GM19025 (cell line): ENCODE data around the gene CTNS.
A peak's percentile ranks its signal among the peaks of the same experiment; 100 is the strongest.

Experiments used
- ATAC-seq: cut with Tn5 transposase; IDR thresholded peaks from one replicate; pipeline ENCODE4 v1.9.1; 2021; ENCODE audit warnings: mild to moderate bottlenecking, low read depth, moderate library complexity; ENCODE audit not compliant: unreplicated experiment

CTNS gene

GRCh38 chr17:3636154-3636907 lies at the start of gene CTNS, which contains the start of gene SHPK:
TSS of gene CTNS (plus strand) at chr17:3636760. CDS start at chr17:3640207, 3,447 bp downstream.
TSS of gene SHPK (minus strand) at chr17:3636250. CDS start at chr17:3636219, 31 bp downstream.
- peak; percentile 93 for ATAC-seq

GRCh38 chr17:3589784-3590183 lies 46.8 kb upstream of the CTNS start:
- ATAC-seq, result no peak

GRCh38 chr17:3590231-3590630 lies 46.3 kb upstream of the CTNS start:
- ATAC-seq, result no peak

GRCh38 chr17:3590768-3591167 lies 45.8 kb upstream of the CTNS start:
- ATAC-seq, result no peak

- ATAC-seq, result no peak
These were observed 44.2 kb upstream of the CTNS start for GRCh38 chr17:3592216-3592860.

- no peak for ATAC-seq
These were observed 43.2 kb upstream of the CTNS start for GRCh38 chr17:3593384-3593783.

GRCh38 chr17:3594051-3594800 lies 42.3 kb upstream of the CTNS start:
- ATAC-seq, result no peak

GRCh38 chr17:3594976-3595375 lies 41.6 kb upstream of the CTNS start:
- no peak for ATAC-seq

- ATAC-seq, result no peak
These were observed 39.6 kb upstream of the CTNS start for GRCh38 chr17:3596804-3597464.

- ATAC-seq, result no peak
These were observed 38.5 kb upstream of the CTNS start for GRCh38 chr17:3598078-3598477.

- ATAC-seq, result no peak
These were observed 35.9 kb upstream of the CTNS start for GRCh38 chr17:3600529-3601205.

GRCh38 chr17:3602499-3602898 lies 34.1 kb upstream of the CTNS start:
- ATAC-seq, result no peak

GRCh38 chr17:3603119-3603869 lies 33.3 kb upstream of the CTNS start:
- no peak for ATAC-seq

- ATAC-seq, result no peak
These were observed 32.7 kb upstream of the CTNS start for GRCh38 chr17:3603870-3604259.

- no peak for ATAC-seq
These were observed 26.9 kb upstream of the CTNS start for GRCh38 chr17:3609689-3610088.

GRCh38 chr17:3610523-3610922 lies 26.0 kb upstream of the CTNS start:
- no peak for ATAC-seq

- ATAC-seq, result no peak
These were observed 23.4 kb upstream of the CTNS start for GRCh38 chr17:3613124-3613523.

- no peak for ATAC-seq
These were observed 21.2 kb upstream of the CTNS start for GRCh38 chr17:3615160-3615870.

- no peak for ATAC-seq
These were observed 15.3 kb upstream of the CTNS start for GRCh38 chr17:3621146-3621720.
